HG02798 (cell line): Measurements from ENCODE around the gene CHORDC1.
"Not testable (repeated sequence)": the region's sequence is repeated elsewhere in the genome, so short reads cannot be mapped to it uniquely, and the experiment has no call there.

Experiments
- ATAC-seq: cut with Tn5 transposase; IDR thresholded peaks from one replicate; pipeline ENCODE4 v1.9.1; 2021; ENCODE audit warnings: mild to moderate bottlenecking; ENCODE audit not compliant: unreplicated experiment, poor library complexity

The CHORDC1 gene

DNA sequence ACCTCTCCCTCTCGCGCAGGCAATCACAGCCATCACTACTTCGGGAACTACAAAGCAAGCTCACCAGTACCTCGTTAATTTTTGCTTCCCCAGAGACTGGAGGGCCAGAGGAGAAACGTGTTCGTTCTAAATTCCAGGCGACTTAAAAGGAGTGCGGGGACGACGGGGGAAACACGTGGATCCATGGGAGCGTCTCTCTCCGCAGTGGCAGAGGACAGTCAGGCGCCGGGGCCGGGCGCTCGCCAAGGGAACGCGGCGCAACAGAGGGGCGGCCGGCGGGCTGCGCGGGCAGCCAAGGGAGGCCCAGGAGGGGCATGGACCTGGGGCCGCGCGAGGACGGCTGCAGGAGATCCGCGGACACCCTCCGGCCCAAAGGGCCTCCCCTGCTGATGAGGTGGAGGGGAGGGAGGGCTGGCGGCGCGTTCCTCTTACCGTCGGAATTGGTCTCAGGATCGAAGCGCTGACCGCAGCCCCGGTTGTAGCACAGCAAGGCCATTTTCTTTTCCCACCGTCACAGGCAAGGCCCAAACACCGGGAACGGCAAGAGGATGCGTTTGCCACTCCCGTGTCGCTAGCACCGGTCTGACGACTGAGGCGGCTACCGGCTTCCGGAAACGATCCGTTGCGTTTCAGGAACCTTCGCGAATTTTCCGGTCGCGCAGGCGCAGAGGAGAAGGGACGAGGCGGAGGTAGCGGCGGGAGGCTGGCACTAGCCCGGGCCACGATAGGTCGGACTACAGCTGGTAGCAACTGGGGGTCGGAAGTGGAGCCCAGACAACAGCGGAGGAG, at the start of gene CHORDC1:
Gene CHORDC1 (minus strand): TSS at position 591 of the 789 bp plus-strand sequence. CDS start 95 bp downstream, at position 496.
- ATAC-seq, result peak; percentile 94

DNA sequence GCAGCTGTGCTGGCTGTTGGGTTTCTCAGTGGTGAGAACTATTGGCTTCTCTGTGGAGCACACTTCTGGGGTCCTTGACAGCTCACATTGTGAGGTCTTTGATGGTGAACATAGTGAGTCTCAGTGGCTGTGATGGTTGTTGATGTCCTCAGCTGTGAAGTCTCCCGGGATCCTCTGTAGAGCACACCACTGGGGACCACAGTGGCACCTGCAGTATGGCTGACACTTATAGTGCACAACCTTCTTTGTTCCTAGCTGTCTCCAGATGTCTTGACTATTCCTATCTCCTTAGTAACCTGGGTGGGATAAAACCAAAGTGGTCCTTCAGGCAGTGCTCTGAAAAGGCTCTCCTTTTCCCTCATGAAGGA, 34.3 kb upstream of the CHORDC1 start:
- no peak for ATAC-seq

DNA sequence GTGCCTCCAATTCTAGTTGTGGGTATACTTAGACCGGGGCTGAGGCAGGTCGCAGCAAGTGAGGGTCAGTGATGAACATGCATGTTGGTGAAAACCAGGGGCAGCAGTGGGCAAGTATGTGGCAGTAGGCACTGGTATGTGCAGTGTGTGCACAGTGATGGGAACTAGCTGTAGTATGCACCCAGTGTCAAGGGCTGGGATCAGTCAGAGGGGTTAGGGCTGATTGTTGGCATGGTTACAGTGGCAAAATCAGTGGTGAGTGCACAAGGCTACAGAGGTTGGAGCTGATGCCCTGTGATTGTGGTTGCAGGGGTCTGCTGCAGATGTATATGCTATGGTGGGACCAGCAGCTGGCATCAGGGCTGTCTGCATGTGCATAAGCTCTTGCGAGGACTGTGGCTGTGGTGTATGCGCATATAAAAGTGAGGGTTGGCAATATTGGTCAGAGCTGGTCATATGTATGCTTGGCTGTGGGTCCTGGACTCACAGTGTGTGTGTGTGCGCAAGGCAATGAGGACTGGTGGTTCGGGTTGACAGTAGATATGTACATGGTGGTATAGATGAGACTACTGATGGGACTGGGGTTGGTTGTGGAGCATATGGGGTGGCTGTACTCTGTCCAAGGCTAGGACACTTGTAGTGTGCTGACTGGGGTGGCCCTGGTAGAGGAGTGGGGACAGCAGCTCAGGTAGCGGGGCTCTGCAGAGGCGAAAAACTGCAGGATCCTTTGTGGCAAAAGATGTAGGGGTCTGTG, 33.7 kb upstream of the CHORDC1 start:
- no peak for ATAC-seq

DNA sequence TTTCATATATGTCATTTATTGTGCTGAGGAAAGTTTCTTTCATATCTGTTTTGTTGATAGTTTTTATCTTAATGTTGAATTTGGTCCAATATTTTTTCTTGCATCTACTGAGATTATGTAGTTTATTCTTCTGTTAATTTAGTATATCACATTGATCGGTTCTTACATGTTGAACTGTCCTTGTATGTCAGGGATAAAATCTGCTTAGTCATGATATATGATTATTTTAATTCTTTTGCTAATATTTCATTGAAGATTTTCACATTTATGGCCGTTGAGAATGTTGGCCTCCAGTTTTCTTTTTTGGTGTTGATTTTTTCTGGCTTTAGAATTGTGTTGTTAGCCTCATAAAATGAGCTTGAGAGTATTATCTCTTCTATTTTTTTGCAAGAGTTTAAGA, 31.2 kb upstream of the CHORDC1 start:
- no peak for ATAC-seq

DNA sequence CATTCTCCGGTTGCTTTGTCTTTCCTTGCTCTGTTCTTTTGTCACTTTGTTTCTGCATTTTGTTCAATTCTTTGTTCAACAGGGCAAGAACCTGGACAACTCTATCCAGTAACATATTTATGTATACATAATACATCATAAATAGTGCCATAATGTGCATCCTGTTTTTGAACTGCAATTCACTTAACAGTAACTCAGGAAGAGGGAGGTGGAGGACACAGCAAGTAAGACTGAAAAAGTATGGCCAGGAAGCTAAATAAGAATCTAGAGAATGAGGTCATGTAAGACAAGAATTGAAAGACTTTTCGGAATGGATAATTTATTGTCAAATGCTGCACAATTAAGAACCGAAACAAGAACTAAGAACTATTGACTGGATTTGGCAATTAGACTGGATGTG, 29.2 kb upstream of the CHORDC1 start:
- no peak for ATAC-seq

DNA sequence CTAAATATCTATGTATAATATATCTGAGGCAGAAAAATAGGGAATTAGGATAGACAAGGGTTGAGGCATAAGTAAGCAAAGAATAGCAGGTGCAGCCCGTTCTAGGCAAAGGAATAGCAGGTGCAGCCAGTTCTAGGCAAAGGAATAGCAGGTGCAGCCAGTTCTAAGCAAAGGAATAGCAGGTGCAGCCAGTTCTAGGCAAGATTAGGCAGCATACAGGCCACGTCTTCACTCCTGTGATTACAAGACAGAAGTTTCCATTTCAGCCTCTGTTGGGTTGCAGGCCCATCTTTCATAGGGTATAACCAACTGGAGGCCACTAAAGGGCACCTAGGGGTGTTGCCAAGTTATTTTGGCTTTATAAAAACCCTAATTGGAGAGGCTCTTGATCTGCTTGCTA, 28.8 kb upstream of the CHORDC1 start:
- peak; percentile 39 for ATAC-seq

DNA sequence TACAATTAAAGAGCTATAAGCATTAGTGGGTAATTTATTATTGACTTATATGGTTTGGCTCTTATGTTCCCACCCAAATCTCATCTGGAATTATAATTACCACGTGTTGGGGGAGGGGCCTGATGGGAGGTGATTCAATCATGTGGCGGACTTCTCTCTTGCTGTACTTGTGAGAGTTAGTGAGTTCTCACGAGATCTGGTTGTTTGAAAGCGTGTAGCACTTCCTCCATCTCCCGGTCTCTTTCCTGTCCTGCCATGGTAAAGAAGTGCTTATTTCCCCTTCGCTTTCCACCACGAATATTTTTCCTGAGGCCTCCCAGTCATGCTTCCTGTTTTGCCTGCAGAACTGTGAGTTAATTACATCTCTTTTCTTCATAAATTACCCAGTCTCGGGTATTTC, 28.1 kb upstream of the CHORDC1 start:
- ATAC-seq, result peak; percentile 66

DNA sequence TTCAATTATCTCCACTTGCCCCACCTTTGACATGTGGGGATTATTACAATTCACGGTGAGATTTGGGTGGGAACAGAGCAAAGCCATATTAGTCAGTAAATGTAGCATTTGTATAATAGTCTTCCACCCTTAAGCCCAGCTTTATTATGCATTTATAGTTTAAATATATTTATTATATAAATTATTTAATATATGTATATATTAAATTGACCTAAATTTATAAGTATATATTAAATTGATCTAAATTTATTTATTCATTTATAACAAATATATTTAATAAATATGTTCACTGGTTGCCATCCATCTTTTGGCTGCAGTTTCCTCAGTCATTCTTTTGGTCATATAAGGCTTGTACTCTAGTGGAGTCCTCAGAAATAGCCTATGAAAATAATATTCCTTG, 23.6 kb upstream of the CHORDC1 start:
- no peak for ATAC-seq

DNA sequence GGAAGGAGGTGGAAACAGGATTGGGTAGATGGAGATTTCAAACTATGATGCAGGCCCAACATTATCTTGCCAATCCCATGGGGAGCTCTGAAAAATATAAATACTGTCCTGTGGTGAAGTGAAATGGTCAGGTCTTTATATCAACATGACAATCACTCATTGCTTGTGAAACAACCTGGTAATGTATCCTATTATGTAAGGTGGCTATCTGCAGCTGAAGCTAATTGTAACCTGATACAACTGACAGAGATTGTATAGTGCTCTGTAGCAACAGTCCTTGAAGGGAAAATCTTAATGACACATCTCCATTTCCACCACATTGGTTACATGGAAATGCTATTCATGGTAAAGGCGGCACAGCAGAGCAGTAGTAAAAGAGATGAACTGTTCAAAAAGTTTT, 20.7 kb upstream of the CHORDC1 start:
- no peak for ATAC-seq

DNA sequence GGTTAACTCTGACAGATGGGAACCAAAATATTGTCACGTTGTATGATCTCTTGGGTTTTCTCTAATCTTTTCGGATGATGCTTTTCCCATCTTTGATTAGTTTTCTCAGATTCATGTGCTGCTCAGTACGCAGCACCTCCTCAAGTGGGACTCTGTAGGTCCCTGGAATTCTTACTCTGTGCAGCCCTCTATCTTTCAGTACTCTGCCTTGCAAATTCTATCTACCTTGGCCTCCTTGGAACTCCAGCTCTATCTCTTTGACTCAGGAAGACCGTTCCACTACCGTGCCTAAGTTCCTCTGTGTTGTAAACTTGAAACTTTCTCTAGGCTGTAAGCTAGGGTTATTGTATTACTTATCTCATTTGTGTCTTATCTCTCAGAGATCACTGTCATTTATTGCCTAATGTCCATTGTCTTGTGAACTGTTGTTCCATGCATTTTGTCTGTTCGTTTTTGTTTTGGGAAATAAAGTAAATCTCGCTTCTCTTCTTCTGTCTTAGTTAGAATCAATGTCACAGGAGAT, 20.1 kb upstream of the CHORDC1 start:
- ATAC-seq, result no peak

DNA sequence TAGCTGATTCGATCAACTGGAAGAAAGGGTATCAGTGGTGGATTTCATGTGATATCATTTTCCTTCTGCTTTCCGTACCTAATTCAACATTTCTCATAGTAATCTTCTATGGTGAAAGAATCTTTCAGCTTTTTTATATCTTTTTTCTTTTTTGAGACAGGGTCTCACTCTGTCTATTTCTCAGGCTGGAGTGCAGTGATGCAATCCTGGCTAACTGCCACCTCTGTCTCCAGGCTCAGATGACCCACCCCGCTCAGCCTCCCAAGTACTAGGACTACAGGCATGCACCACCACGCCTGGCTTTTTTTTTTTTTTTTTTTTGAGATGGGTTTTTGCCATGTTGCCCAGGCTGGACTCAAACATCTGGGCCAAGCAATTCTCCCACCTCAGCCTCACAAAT, 18.6 kb upstream of the CHORDC1 start:
- ATAC-seq, result no peak

DNA sequence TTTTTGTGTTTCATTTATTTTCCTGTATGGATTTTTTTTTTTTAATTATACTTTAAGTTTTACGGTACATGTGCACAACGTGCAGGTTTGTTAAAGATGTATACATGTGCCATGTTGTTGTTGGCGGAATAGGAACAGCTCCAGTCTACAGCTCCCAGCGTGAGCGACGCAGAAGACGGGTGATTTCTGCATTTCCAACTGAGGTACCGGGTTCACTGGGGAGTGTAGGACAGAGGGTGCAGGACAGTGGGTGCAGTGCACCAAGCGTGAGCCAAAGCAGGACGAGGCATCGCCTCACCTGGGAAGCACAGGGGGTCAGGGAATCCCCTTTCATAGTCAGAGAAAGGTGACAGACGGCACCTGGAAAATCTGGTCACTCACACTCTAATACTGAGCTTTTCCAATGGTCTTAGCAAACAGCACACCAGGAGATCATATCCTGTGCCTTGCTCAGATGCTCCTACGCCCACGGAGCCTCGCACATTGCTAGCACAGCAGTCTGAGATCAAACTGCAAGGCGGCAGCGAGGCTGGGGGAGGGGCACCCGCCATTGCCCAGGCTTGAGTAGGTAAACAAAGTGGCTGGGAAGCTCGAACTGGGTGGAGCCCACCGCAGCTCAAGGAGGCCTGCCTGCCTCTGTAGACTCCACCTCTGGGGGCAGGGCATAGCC, 17.3 kb upstream of the CHORDC1 start:
- not testable (repeated sequence) for ATAC-seq

DNA sequence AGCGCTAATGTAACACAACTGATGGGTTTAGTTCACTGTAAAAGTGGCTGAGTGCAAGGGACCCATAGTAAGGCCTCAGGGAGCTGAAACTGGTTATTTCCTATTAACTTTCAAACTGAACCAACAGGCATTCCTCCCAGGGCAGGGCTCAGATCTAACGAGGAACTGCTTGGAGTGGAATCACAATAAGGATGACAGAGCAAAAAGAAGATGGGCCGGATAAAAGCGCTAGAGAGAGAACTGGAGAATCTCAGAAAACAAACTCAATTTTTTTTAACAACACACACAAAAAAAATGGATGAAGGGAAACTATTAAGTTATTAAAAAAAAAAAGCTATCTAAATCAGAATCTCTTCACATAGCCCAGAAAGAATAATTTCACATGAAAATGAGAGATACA, 14.2 kb upstream of the CHORDC1 start:
- ATAC-seq, result no peak

DNA sequence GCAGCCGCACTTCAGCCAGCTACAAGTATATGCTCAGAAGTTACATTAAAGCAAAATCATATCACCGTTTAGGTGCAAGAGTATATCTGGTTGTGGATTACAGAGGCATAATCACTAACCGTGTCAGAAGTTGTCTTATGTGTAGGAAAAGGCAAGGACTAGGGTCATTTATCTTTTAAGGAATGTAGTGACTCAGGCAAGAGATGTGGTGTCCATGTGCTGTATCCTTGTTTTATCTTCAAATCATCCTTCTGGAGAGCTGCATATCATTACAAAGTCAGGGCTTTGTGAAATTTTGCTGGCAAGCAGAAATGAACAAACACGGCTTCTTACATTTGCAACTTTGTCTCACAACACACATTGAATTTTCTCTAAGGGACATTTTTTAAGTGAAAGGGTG, 12.7 kb upstream of the CHORDC1 start:
- no peak for ATAC-seq

DNA sequence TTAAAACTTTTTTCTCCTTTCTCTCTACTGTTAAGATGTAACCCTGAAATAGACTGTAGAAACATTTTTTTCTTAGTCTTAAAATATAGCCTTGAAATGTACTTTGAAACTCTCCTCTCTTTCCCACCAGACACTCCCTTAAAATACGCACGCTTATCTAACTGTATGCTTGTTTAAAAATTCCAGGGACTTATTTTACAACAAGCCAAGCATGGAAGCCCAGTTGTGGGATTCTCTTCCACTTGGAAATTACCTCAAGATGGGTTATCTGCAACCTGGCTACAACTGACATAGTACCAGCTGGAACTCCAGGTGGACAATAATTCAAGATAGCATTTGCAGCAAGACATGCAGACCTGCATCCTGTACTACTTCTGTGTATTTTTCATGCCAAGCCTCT, 12.1 kb upstream of the CHORDC1 start:
- ATAC-seq, result no peak

DNA sequence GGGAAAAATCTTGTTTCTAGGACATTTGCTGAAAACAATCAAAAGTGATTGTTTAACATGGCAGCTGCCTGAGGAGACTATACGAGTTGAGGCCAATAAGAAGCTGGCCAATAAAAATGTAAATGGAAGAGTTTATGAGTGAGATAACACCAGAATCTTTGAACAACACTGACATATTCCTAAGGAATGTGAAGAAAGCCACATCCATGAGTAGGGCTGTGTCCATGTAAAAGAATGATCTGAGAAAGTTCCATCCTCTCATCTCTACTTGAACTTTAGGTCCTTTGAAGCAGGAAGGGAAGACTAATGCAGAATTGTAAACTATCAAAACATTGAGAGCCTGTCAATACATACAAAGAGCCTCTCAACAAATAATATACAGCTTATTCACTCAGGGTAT, 6.9 kb upstream of the CHORDC1 start:
- no peak for ATAC-seq

DNA sequence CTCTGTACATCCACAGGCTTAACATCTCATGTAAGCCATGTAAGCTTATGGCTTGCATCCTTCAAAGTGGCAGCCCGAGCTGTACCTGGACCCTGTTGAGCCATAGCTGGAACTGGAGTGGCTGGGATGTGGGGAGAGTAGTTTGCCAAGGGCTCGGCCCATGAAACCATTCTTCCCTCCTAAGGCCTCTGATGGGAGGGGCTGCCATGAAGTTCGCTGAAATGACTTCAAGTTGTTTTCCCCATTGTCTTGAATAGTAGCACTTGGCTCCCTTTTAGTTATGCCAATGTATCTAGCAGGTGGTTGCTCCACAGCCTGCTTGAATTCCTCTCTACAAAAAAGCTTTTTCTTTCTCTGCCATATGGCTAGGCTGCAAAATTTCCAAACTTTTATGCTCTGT, 5.2 kb upstream of the CHORDC1 start:
- ATAC-seq, result no peak

DNA sequence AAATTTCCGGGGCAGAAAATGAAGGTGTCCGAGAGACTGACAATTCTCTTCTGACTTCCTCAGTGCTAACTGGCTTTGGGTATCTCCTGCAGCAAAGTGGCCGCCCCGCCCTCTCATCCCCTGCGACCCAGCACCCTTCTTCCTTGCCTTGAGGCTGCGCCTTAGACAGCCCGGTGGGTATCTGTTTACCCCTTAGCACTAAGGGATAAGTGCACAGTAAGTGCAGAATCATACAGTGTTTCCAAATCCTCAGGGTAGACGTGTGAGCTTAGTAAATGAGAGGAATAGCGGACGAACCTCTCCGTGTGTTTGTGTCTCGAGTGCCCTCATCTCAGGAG, 368 bp upstream of the CHORDC1 start:
- ATAC-seq, result peak; percentile 50

DNA sequence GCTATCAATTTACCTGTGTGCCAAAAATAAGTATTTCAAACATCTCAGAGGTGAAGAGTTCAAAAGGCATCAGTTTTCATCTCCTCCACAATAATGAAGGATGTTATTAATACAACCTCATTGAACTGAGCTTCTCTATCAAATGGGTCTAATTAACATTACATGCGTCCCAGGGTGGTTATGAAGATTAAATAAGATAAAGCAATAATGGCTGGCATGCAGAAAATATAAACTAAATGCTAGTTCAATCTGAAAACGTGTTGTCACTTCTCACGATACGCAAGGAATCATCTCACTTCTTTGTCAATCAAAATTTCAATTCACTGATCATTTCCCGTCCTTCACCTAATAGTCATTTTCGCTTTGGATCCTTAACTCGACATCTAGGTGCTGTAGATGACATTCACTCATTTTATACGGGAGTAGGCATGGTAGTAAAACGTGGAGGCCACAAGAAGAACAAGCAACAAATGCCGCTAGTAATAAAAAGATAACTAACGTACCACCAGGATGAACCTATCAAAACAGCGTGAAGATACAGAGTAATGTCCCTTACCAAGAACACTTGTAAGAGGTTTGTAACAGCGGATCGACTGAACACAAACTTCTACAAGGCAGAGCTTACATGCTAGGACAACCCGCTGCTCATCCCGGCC, 918 bp downstream of the CHORDC1 start:
- peak; percentile 13 for ATAC-seq

DNA sequence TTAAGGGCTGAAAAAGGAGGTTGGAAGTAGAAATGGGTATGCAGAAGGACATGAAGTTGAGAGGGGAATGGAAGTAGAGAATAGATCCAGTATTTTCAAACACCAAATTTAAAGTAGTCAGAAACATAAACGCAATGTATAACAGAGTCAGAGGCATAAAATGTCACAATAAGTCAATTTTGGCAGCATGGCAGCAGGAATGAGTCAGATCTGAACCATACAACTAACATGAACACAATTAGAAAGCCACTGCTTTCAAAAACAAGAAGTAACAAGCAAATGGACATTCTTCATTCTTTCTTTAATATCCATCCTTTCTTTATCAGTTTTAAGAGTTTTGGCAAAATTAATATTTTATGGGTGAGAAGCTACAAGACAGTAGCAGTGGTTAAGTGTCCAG, 2.5 kb downstream of the CHORDC1 start:
- ATAC-seq, result no peak

DNA sequence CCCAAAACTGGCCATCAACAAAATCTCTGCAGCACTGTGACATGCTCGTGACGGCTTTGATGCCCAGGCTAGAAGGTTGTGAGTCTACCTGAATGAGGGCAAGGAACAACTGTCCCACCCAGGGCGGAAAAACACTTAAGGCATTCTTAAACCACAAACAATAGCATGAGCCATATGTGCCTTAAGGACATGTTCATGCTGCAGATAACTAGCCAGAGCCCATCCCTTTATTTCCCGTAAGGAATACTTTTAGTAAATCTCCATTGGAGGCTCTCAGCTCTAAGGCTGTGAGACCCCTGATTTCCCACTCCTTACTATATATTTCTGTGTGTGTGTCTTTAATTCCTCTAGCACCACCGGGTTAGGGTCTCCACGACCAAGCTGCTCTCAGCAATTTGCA, 3.4 kb downstream of the CHORDC1 start:
- no peak for ATAC-seq
